ENCODE data around the gene BCHE. TPM values are rescaled to one million over a fixed set of nuclear protein-coding genes. Genes with fewer than 3 reads are reported as not detected.

The BCHE gene
- total and polyA plus RNA-seq, 3 donors from 2014 or later: 1.1 to 7.4 (median 2.4) TPM

GRCh38 chr3:165786013-165786412 lies 51.2 kb downstream of the BCHE start:
- 86% methylated on average over 4 of the region's 4 CpGs for WGBS, 2 donors
- no peaks in the 10 kb centered on the region for H3K9me3 ChIP-seq
- H3K4me3 ChIP-seq: no peak overlapping the region
- no peaks in the 10 kb centered on the region for H3K36me3 ChIP-seq (ENCODE audit: low read depth, missing control alignments)
- intact Hi-C loops (cut with DNase I; ENCODE audit: low total_unique reads): no loop called here
- no peak overlapping the region for H3K27ac ChIP-seq
- no peaks in the 10 kb centered on the region for H3K27me3 ChIP-seq
- DNase-seq: no peak
- H3K4me1 ChIP-seq: no peaks in the 10 kb centered on the region
- TF ChIP-seq CTCF (IDR thresholded peaks at IDR 0.05) (no peak), POLR2A (IDR thresholded peaks at IDR 0.05) (no peak)

DNA sequence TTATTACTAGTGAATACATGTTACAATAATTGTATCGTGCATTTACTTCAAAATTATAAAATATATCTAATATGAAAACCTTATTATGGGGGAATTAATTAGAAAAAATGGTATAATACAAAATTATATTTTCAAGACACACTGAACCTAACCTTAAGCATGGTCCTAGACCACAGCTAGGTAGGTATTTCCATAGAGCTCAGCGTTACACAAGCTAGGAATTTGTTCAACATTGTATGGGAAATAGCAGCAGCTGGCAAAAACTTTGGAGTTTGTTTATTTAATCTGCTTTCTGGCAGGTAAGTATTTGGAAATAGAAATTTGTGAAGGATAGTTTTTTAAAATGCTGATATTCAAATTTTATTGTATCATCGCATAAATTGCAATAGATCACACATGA lies 52.9 kb downstream of the BCHE start:
- H3K4me1 ChIP-seq: no peaks in the 10 kb centered on the region
- no peaks in the 10 kb centered on the region for H3K9me3 ChIP-seq
- no peak overlapping the region for H3K4me3 ChIP-seq
- H3K36me3 ChIP-seq (ENCODE audit: low read depth, missing control alignments): no peaks in the 10 kb centered on the region
- intact Hi-C loops (cut with DNase I; ENCODE audit: low total_unique reads): no loop called here
- H3K27me3 ChIP-seq: no peaks in the 10 kb centered on the region
- WGBS, 2 donors: 88 to 91% methylated on average over 3 of the region's 3 CpGs
- no peak overlapping the region for H3K27ac ChIP-seq
- TF ChIP-seq POLR2A (IDR thresholded peaks at IDR 0.05) (no peak), CTCF (IDR thresholded peaks at IDR 0.05) (no peak)
- no peak for DNase-seq

- no peaks in the 10 kb centered on the region for H3K36me3 ChIP-seq (ENCODE audit: low read depth, missing control alignments)
- H3K4me1 ChIP-seq: no peaks in the 10 kb centered on the region
- H3K4me3 ChIP-seq: no peak overlapping the region
- no peak for TF ChIP-seq POLR2A (IDR thresholded peaks at IDR 0.05)
- no peak for TF ChIP-seq CTCF (IDR thresholded peaks at IDR 0.05)
- no peaks in the 10 kb centered on the region for H3K27me3 ChIP-seq
- intact Hi-C loops (cut with DNase I; ENCODE audit: low total_unique reads): no loop called here
- DNase-seq: no peak
- 53 to 54% methylated on average over 1 of the region's 1 CpG for WGBS, 2 donors
- H3K27ac ChIP-seq: no peak overlapping the region
- no peaks in the 10 kb centered on the region for H3K9me3 ChIP-seq
Observed at GRCh38 chr3:165783383-165783782, 53.8 kb downstream of the BCHE start.

DNA sequence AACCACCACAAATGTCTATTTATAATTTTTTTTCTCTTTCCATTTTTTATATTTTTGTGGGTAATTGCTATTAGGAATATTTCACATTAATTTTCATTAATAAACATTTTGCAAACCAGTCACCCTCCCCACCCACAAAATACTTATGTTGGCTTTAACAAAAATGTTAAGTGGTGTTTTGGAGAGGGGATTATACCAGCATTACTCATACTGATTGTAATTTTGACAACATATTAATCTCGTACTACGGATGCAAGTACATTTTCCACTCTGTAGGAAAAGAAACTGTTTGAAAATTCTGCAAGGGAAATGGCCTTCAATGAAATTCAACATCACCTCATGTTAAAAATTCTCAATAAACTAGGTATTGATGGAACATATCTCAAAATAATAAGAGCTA lies 58.3 kb downstream of the BCHE start:
- TF ChIP-seq CTCF (IDR thresholded peaks at IDR 0.05) (no peak), POLR2A (IDR thresholded peaks at IDR 0.05) (no peak)
- Histone ChIP-seq H3K27ac (no peak overlapping the region), H3K9me3 (no peaks in the 10 kb centered on the region), H3K4me1 (no peaks in the 10 kb centered on the region), H3K4me3 (no peak overlapping the region), H3K36me3 (ENCODE audit: low read depth, missing control alignments) (no peaks in the 10 kb centered on the region), H3K27me3 (no peaks in the 10 kb centered on the region)
- 88 to 95% methylated on average over 2 of the region's 2 CpGs for WGBS, 2 donors
- no peak for DNase-seq
- intact Hi-C loops (cut with DNase I; ENCODE audit: low total_unique reads): no loop called here

DNA sequence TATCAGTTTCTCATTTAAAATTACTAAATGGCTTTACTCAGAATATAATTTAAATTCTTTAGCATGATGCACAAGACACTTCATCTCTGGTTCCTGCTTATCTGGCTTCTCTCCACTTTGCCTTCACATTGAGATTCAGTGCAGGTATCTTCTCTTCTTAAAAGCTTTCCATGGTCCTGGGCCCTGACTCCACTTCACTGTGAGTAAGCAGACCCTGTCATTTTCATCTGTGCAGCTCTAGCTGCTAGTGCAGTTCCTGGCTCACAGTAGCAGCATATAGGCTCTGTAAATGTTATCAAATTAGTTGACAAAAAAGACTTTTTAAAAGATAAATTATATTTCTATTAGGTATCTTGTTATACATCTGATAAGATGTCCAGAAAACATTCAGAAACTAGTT lies 58.8 kb downstream of the BCHE start:
- intact Hi-C loops (cut with DNase I; ENCODE audit: low total_unique reads): no loop called here
- no peaks in the 10 kb centered on the region for H3K36me3 ChIP-seq (ENCODE audit: low read depth, missing control alignments)
- H3K4me1 ChIP-seq: no peaks in the 10 kb centered on the region
- no peaks in the 10 kb centered on the region for H3K9me3 ChIP-seq
- no peak overlapping the region for H3K4me3 ChIP-seq
- H3K27ac ChIP-seq: no peak overlapping the region
- no peaks in the 10 kb centered on the region for H3K27me3 ChIP-seq
- TF ChIP-seq POLR2A (IDR thresholded peaks at IDR 0.05) (no peak), CTCF (IDR thresholded peaks at IDR 0.05) (no peak)
- no peak for DNase-seq
